Measurements from ENCODE around the gene LRRC3B.

- no peak for TF ChIP-seq POLR2A (IDR thresholded peaks at IDR 0.05; ENCODE audit: low read depth, low read length)
- TF ChIP-seq MYC (IDR thresholded peaks at IDR 0.05; ENCODE audit: low read depth, low read length), result no peak
- no peak for TF ChIP-seq CTCF (IDR thresholded peaks at IDR 0.05; ENCODE audit: extremely low read depth in 1 of 2, insufficient read depth in 1 of 2, low read depth in 1 of 2, low read length in 2 of 2)
- no peak for TF ChIP-seq POLR2AphosphoS5 (IDR thresholded peaks at IDR 0.05; ENCODE audit: insufficient read depth, low read depth, low read length)
- no peak for TF ChIP-seq EZH2 (IDR thresholded peaks at IDR 0.05; ENCODE audit: borderline replicate concordance, low read depth, low read length, severe bottlenecking)
- TF ChIP-seq JUN (IDR thresholded peaks at IDR 0.05; ENCODE audit: borderline replicate concordance, insufficient read depth, insufficient read length, low read depth), result no peak
- TF ChIP-seq FOS (IDR thresholded peaks at IDR 0.05; ENCODE audit: borderline replicate concordance, insufficient read depth, low read length), result no peak
These were observed 24.5 kb downstream of the LRRC3B start for GRCh38 chr3:26647078-26647477.

Measured in endothelial cell of umbilical vein (primary cell).